Embryonic facial prominence (tissue), 1 donor: Measurements from ENCODE around the gene OR2T2.
"Not testable (repeated sequence)": the region's sequence is repeated elsewhere in the genome, so short reads cannot be mapped to it uniquely, and the experiment has no call there.

Experiments
- DNase-seq: peaks from one replicate; pipeline ENCODE4 v3.0.0-alpha.2; 2016; ENCODE audit errors: extremely low spot score

OR2T2 gene

GRCh38 chr1:248450466-248451145 lies 5.2 kb downstream of the OR2T2 start:
- not testable (repeated sequence) for DNase-seq

DNA sequence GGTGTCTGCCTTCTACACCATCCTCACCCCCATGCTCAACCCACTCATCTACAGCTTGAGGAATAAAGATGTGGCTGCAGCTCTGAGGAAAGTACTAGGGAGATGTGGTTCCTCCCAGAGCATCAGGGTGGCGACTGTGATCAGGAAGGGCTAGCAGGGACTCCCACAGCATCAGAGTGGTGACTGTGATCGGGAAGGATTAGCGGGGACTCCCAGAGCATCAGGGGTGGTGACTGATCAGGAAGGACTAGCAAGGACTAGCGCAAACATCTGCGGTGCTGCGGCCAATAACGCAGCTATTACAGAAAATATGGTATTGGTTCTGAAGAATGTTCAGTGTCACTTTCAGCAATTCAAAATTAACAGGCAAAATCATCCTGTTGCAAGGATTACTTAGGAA lies 8.2 kb downstream of the OR2T2 start:
- DNase-seq = not testable (repeated sequence)

DNA sequence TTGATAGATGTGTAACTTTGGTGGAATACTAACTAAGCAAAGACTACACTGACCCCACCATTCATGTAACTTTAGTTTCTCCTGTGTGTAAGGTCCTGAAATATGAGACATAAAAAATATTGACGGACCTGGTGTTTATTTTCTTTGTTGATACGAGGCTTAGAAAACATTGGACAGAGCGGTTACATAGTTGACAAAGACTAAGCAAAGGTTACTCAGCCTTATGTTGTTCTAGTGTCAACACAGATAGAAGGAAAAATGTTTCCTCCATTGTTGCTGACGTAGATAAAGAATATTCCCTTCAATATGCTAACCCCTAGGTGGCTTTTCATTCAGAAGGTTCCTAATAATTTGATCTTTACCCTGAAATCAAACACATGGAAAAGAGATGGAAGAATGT lies 9.6 kb downstream of the OR2T2 start:
- not testable (repeated sequence) for DNase-seq

DNA sequence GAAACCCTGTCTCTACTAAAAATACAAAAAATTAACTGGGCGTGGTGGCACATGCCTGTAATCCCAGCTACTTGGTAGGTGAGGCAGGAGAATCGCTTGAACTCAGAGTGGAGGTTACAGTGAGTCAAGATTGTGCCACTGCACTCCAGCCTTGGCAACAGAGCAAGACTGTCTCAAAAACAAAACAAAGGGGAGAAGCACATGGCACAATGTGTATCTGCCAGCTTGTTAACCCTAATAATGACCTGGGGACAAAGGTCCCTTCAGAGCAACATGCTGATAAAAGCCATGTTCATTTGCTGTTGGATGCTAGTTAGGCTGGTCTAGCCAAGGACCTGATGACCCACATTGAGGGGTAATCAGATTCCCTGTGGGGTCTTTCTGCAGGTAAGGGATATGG lies 11.2 kb downstream of the OR2T2 start:
- DNase-seq = not testable (repeated sequence)

DNA sequence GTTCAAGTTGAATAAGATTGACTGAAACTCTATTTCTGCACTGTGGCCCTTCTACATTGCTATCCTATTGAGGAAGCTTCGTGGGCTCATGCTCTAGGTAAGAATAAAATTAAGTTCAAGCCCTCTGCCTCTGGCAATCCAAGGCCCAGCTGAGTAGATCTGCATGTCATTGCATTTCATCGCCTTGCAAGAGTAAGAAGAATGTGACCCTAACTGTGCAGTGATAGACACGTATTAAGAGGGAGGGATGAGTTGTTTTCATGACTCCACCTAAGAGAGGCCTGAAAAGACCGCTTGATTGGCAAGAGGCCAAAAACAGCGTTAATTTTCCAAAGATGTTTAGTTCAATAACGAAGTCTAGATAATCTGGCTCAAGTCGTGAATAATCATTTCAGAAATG lies 13.7 kb downstream of the OR2T2 start:
- DNase-seq = not testable (repeated sequence)

DNA sequence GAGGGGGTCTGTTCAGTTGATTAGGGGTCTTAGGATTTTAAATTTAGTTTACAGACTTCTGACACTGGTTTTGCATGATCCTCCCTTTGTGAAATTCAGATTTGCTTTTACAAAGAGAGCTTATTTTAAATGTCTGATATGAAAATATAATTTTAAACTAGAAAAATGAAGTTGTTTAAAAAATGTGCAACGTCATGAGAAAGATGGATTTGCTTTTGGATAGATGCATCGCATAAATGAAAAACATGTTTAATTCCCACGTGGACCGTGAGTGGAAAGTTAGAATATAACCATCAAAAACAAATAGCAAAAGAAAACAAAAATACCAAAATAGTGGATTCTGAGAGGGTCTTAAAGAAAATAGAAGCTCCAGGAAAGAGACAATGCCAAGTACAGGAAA lies 25.7 kb downstream of the OR2T2 start:
- no peak for DNase-seq

- not testable (repeated sequence) for DNase-seq
Observed at GRCh38 chr1:248472111-248472510, 26.7 kb downstream of the OR2T2 start.

GRCh38 chr1:248473051-248473450 lies 27.6 kb downstream of the OR2T2 start, which contains the start of gene OR2T3:
Gene OR2T3, plus strand, starts transcription at chr1:248473351. Its CDS starts 0 bp downstream, at chr1:248473351.
- DNase-seq = not testable (repeated sequence)

DNA sequence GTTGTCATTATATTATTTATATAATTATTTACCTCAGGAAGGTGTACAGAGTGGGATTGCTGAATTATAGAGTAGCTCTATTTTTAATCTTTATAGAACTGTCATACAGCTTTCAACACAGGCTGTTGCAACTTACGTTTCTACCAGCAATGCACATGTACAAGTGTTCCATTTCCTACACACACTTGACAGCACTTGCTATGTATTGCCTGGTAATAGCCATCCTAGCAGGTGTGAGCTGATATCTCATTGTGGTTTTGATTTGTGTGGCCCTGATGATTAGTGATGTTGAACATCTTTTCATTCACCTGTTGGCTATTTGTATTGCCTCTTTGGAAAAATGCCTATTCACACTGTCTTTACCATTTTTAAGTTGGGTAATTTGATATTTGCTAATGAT lies 30.2 kb downstream of the OR2T2 start:
- not testable (repeated sequence) for DNase-seq

GRCh38 chr1:248481686-248482579 lies 36.5 kb downstream of the OR2T2 start:
- DNase-seq = not testable (repeated sequence)

GRCh38 chr1:248488289-248488688 lies 42.9 kb downstream of the OR2T2 start, which contains the start of gene OR2T5:
Gene OR2T5, plus strand, starts transcription at chr1:248488589. Its CDS starts 0 bp downstream, at chr1:248488589.
- not testable (repeated sequence) for DNase-seq

- not testable (repeated sequence) for DNase-seq
Observed at GRCh38 chr1:248496661-248497060, 51.2 kb downstream of the OR2T2 start.

- not testable (repeated sequence) for DNase-seq
Observed at GRCh38 chr1:248500305-248501035, 55.0 kb downstream of the OR2T2 start.
